Tibial nerve (tissue), 4 donors: ENCODE results near the gene TLR3. TPM values are rescaled to one million over a fixed set of nuclear protein-coding genes. Genes with fewer than 3 reads are reported as not detected.
A peak's percentile ranks its signal among the peaks of the same experiment; 100 is the strongest.
"Not testable (repeated sequence)": the region's sequence is repeated elsewhere in the genome, so short reads cannot be mapped to it uniquely, and the experiment has no call there.

Source experiments
- DNase-seq, 2 donors: peaks; one replicate each; pipeline ENCODE4 v3.0.0-alpha.2; 2019; ENCODE audit warnings: low spot score in 2 of 2
- H3K27ac ChIP-seq, 4 donors: fragments of 200-600 bp; sonication (generic) in 3 of 4; one replicate each; pipeline ENCODE4 v1.5.1; 2017 to 2019; ENCODE audit warnings: mild to moderate bottlenecking in 1 of 4
- H3K27me3 ChIP-seq, 2 donors: fragments of 200-600 bp; sonication (generic) in 1 of 2; one replicate each; pipeline versions ENCODE4 v1.5.1 to v1.6.0; 2017 to 2019
- H3K36me3 ChIP-seq, 3 donors: fragments of 200-600 bp; sonication (generic); one replicate each; pipeline ENCODE4 v1.5.1; 2018 to 2019
- H3K4me1 ChIP-seq, 4 donors: fragments of 200-600 bp; sonication (generic) in 3 of 4; one replicate each; pipeline ENCODE4 v1.5.1; 2017 to 2019
- H3K4me3 ChIP-seq, 4 donors: fragments of 200-600 bp; sonication (generic) in 3 of 4; one replicate each; pipeline ENCODE4 v1.5.1; 2017 to 2019; ENCODE audit warnings: mild to moderate bottlenecking in 1 of 4, moderate library complexity in 1 of 4
- H3K9me3 ChIP-seq, 4 donors: fragments of 200-600 bp; sonication (generic) in 3 of 4; one replicate each; pipeline ENCODE4 v1.5.1; 2017 to 2019
- EP300 ChIP-seq, 2 donors: sonication (generic); formaldehyde crosslinking; IDR thresholded peaks; one replicate each; pipeline ENCODE4 v1.6.1; 2017; ENCODE audit warnings: antibody characterized with exemption in 2 of 2, mild to moderate bottlenecking in 1 of 2
- POLR2A ChIP-seq, 2 donors: fragments of 450-650 bp; IDR thresholded peaks; one replicate each; pipeline ENCODE4 v1.6.1; 2017; ENCODE audit warnings: antibody characterized with exemption in 2 of 2, mild to moderate bottlenecking in 2 of 2, moderate library complexity in 2 of 2
- WGBS, 2 donors: methylation state at CpG; one replicate each; pipeline ENCODE4 v1.1.5; 2018; 5-methylcytosine and 5-hydroxymethylcytosine counted together
- total RNA-seq, 4 donors: library from RNA; depleted of rRNA; stranded (reverse); fragments of >200 nt; gene quantifications; one replicate each; pipeline ENCODE4 v1.1.0, GENCODE V29; 2016
- TF ChIP-seq, protein P1 (sequence below), 5 experiments: fragments of 200-600 bp in 3 of 5; fragments of 450-650 bp in 2 of 5; sonication (generic) in 3 of 5; IDR thresholded peaks; one replicate each; pipeline ENCODE4 v1.5.1; 2016 to 2019; ENCODE audit warnings: antibody characterized with exemption in 5 of 5, mild to moderate bottlenecking in 3 of 5, moderate library complexity in 2 of 5

TLR3 gene
- total RNA-seq, 4 donors from 2014 or later, result 3.9 to 13.3 (median 6.0) TPM

DNA sequence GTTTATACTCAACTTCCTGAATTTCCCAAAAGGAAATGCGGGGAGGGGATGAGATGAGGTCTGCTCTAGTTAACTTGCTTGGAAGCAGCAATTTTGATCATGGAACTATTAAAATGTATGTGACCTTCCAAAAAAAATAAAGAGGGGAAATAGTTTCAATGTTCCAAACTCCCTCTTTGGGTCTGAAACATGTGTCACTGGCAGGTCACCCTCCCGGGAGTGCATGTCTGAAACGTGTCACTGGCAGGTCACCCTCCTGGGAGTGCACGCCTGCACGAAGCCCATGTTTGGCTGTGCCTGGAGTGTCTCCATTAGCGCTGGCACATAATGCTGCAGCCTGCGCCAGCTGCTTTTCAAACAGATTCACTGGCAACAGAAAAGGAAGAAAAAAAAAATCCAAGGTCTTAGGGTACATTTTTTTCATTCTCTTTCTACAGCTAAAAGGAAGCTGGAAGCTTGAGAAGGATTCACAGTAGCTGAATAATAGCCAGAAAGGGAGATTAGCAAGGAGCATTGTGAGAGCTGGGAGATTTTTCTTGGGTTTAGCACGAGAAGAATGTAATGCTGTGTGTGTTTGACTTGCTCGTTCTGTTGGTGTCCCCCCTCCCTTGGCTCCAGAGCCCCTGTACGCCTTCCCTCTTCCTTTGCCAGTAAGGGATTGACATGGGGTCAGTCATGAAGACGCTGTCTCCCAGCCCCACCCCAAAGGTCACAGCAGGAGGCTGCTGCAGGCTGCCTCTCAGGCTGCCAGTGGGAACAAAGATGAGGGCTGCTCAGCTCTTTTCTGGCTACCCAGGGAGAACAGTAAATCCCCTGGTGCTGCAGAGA lies 39.2 kb upstream of the TLR3 start:
- TF ChIP-seq, protein P1, sequence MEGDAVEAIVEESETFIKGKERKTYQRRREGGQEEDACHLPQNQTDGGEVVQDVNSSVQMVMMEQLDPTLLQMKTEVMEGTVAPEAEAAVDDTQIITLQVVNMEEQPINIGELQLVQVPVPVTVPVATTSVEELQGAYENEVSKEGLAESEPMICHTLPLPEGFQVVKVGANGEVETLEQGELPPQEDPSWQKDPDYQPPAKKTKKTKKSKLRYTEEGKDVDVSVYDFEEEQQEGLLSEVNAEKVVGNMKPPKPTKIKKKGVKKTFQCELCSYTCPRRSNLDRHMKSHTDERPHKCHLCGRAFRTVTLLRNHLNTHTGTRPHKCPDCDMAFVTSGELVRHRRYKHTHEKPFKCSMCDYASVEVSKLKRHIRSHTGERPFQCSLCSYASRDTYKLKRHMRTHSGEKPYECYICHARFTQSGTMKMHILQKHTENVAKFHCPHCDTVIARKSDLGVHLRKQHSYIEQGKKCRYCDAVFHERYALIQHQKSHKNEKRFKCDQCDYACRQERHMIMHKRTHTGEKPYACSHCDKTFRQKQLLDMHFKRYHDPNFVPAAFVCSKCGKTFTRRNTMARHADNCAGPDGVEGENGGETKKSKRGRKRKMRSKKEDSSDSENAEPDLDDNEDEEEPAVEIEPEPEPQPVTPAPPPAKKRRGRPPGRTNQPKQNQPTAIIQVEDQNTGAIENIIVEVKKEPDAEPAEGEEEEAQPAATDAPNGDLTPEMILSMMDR (IDR thresholded peaks at IDR 0.05), result no peak
- TF ChIP-seq POLR2A (IDR thresholded peaks at IDR 0.05), result no peak
- peak in 1 of 2 donors; percentile 54 for TF ChIP-seq EP300 (IDR thresholded peaks at IDR 0.05)
- Histone ChIP-seq H3K4me1 (peaks cover 3 to 35% (median 12%) of the 10 kb centered on the region in 4 donors), H3K27me3 (no peaks in the 10 kb centered on the region), H3K36me3 (no peaks in the 10 kb centered on the region), H3K9me3 (peaks cover 0 to 3% (median 0%) of the 10 kb centered on the region in 4 donors), H3K4me3 (peak overlapping the region in 1 of 4 donors; percentile 18), H3K27ac (peak overlapping the region; percentile 17 to 76 (median 46))
- WGBS, 2 donors, result 10% methylated on average over 11 of the region's 11 CpGs
- peak; percentile 28 to 31 for DNase-seq

GRCh38 chr4:186030399-186030775 lies 38.6 kb upstream of the TLR3 start:
- Histone ChIP-seq H3K4me1 (peaks cover 3 to 31% (median 12%) of the 10 kb centered on the region in 4 donors), H3K27ac (peak overlapping the region in 3 of 4 donors; percentile 26 to 76 (median 67)), H3K4me3 (peak overlapping the region in 1 of 4 donors; percentile 18), H3K9me3 (peaks cover 0 to 7% (median 0%) of the 10 kb centered on the region in 4 donors), H3K36me3 (no peaks in the 10 kb centered on the region), H3K27me3 (no peaks in the 10 kb centered on the region)
- TF ChIP-seq POLR2A (IDR thresholded peaks at IDR 0.05) (no peak), EP300 (IDR thresholded peaks at IDR 0.05) (no peak)
- TF ChIP-seq, protein P1 (IDR thresholded peaks at IDR 0.05), result no peak
- WGBS, 2 donors, result 18 to 27% methylated on average over 4 of the region's 4 CpGs
- no peak for DNase-seq

- peaks cover 3 to 27% (median 12%) of the 10 kb centered on the region in 4 donors for H3K4me1 ChIP-seq
- peak overlapping the region in 3 of 4 donors; percentile 26 to 76 (median 67) for H3K27ac ChIP-seq
- H3K9me3 ChIP-seq, result peaks cover 0 to 7% (median 0%) of the 10 kb centered on the region in 4 donors
- WGBS, 2 donors, result 60 to 67% methylated on average over 3 of the region's 3 CpGs
- no peaks in the 10 kb centered on the region for H3K36me3 ChIP-seq
- no peak for DNase-seq
- TF ChIP-seq, protein P1 (IDR thresholded peaks at IDR 0.05), result no peak
- no peak for TF ChIP-seq POLR2A (IDR thresholded peaks at IDR 0.05)
- TF ChIP-seq EP300 (IDR thresholded peaks at IDR 0.05), result no peak
- H3K4me3 ChIP-seq, result no peak overlapping the region
- H3K27me3 ChIP-seq, result no peaks in the 10 kb centered on the region
Observed at GRCh38 chr4:186030795-186031194, 38.2 kb upstream of the TLR3 start.

- peaks cover 0 to 7% (median 0%) of the 10 kb centered on the region in 4 donors for H3K9me3 ChIP-seq
- no peak overlapping the region for H3K4me3 ChIP-seq
- no peaks in the 10 kb centered on the region for H3K27me3 ChIP-seq
- WGBS, 2 donors, result 64 to 67% methylated on average over 1 of the region's 1 CpG
- no peak overlapping the region for H3K27ac ChIP-seq
- H3K36me3 ChIP-seq, result no peaks in the 10 kb centered on the region
- peaks cover 3 to 26% (median 12%) of the 10 kb centered on the region in 4 donors for H3K4me1 ChIP-seq
- no peak for DNase-seq
- TF ChIP-seq EP300 (IDR thresholded peaks at IDR 0.05) (no peak), POLR2A (IDR thresholded peaks at IDR 0.05) (no peak)
- TF ChIP-seq, protein P1 (IDR thresholded peaks at IDR 0.05), result no peak
Observed at GRCh38 chr4:186032259-186032658, 36.7 kb upstream of the TLR3 start.

DNA sequence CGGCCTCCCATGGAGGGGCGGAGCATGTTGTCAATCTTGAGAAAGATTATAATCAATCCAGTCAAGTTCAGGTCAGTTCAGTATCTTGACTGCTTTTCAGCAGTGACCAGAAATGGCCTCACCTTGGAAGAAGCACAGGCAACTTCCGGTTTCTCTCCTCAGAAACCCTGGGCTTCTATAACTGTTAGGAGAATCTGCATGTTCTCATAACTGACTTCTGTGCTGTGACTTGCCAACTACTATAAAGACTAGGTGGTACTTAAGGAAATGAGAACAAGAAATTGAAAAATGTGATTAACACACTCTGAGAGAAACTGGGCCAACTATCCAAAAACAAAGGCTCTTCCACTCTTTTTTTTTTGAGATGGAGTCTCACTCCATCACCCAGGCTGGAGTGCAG lies 35.9 kb upstream of the TLR3 start:
- Histone ChIP-seq H3K27ac (no peak overlapping the region), H3K36me3 (no peaks in the 10 kb centered on the region), H3K27me3 (peaks cover 0 to 5% of the 10 kb centered on the region in 2 donors), H3K4me3 (no peak overlapping the region), H3K4me1 (peaks cover 3 to 30% (median 12%) of the 10 kb centered on the region in 4 donors), H3K9me3 (peaks cover 0 to 7% (median 0%) of the 10 kb centered on the region in 4 donors)
- no peak for TF ChIP-seq POLR2A (IDR thresholded peaks at IDR 0.05)
- TF ChIP-seq, protein P1 (IDR thresholded peaks at IDR 0.05), result no peak
- no peak for TF ChIP-seq EP300 (IDR thresholded peaks at IDR 0.05)
- DNase-seq, result no peak
- 88 to 94% methylated on average over 3 of the region's 3 CpGs for WGBS, 2 donors

- WGBS, 2 donors, result 84 to 93% methylated on average over 7 of the region's 7 CpGs
- H3K9me3 ChIP-seq, DNase-seq, H3K27me3 ChIP-seq, H3K4me3 ChIP-seq, H3K36me3 ChIP-seq, H3K27ac ChIP-seq: not testable (repeated sequence)
- H3K4me1 ChIP-seq, result peaks cover 3 to 29% (median 10%) of the 10 kb centered on the region in 4 donors
Observed at GRCh38 chr4:186034613-186035012, 34.3 kb upstream of the TLR3 start.
